KMS-11 (cell line): ENCODE data around the gene GAB2.

ENCODE experiments used
- H2AFZ ChIP-seq: fragments of 200-600 bp; sonication (generic); 2 replicates; pipeline ENCODE4 v1.6.1; 2016; ENCODE audit warnings: antibody characterized with exemption, mixed run types, low read depth
- H3K27ac ChIP-seq: fragments of 200-600 bp; sonication (generic); 2 replicates; pipeline ENCODE4 v1.6.1; 2016; ENCODE audit warnings: mild to moderate bottlenecking, mixed run types
- H3K27me3 ChIP-seq: fragments of 200-600 bp; sonication (generic); 2 replicates; pipeline ENCODE4 v1.6.1; 2017; ENCODE audit warnings: mild to moderate bottlenecking, low read depth, mixed run types, moderate library complexity; ENCODE audit not compliant: insufficient read depth
- H3K36me3 ChIP-seq: fragments of 200-600 bp; sonication (generic); 2 replicates; pipeline ENCODE4 v1.6.1; 2017; ENCODE audit warnings: mild to moderate bottlenecking, mixed run types; ENCODE audit not compliant: insufficient read depth
- H3K4me1 ChIP-seq: fragments of 200-600 bp; sonication (generic); 2 replicates; pipeline ENCODE4 v1.6.1; 2016; ENCODE audit warnings: mild to moderate bottlenecking, low read depth, mixed run types; ENCODE audit not compliant: poor library complexity, severe bottlenecking
- H3K4me2 ChIP-seq: fragments of 200-600 bp; sonication (generic); 2 replicates; pipeline ENCODE4 v1.7.0; 2016; ENCODE audit warnings: mild to moderate bottlenecking, mixed run types
- H3K4me3 ChIP-seq: fragments of 200-600 bp; sonication (generic); IDR thresholded peaks from 2 replicates; pipeline ENCODE4 v1.6.1; 2017; ENCODE audit warnings: low read depth, low read length, mixed read lengths; ENCODE audit not compliant: insufficient read depth
- H3K79me2 ChIP-seq: fragments of 200-600 bp; sonication (generic); 2 replicates; pipeline ENCODE4 v1.6.1; 2016; ENCODE audit warnings: low read depth, mixed run types; ENCODE audit not compliant: insufficient read depth
- H3K9ac ChIP-seq: fragments of 200-600 bp; sonication (generic); 2 replicates; pipeline ENCODE4 v1.6.1; 2016; ENCODE audit warnings: mild to moderate bottlenecking, mixed run types
- H4K20me1 ChIP-seq: fragments of 200-600 bp; sonication (generic); 2 replicates; pipeline ENCODE4 v1.6.1; 2016; ENCODE audit warnings: mild to moderate bottlenecking, mixed run types; ENCODE audit not compliant: insufficient read depth
- CTCF ChIP-seq: fragments of 200-600 bp; sonication (generic); conservative IDR thresholded peaks from 2 replicates; pipeline ENCODE4 v1.6.1; 2017; ENCODE audit warnings: low read depth, mild to moderate bottlenecking, antibody characterized with exemption, low read length, moderate library complexity, mixed read lengths

The GAB2 gene

DNA sequence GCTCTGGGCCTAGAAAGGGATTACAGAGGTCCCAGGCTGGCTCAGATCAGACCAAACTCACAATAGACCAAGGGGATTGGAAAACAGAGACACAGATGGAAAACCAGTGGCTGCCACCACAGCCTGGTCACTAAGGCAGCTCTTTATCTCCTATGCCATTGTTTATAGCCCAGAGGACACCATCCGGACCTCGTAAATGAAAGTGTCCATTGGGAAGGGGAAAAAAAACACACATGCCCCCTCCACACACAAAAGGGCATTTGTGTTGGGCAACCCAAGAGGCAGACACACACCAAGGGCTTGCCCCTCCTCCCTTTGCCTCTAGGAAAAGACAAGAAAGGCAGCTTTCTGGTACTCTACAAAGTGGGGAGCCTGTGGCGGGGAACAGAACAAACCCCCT, 85.9 kb downstream of the GAB2 start:
- Histone ChIP-seq H3K4me3 (no peak overlapping the region), H3K36me3 (no peaks in the 10 kb centered on the region), H3K27me3 (no peaks in the 10 kb centered on the region), H3K4me2 (peak overlapping the region; percentile 23), H3K9ac (no peak overlapping the region), H3K27ac (no peak overlapping the region), H4K20me1 (no peaks in the 10 kb centered on the region), H3K79me2 (no peaks in the 10 kb centered on the region), H3K4me1 (peaks cover 17% of the 10 kb centered on the region), H2AFZ (no peak overlapping the region)
- no peak for TF ChIP-seq CTCF

- no peak for TF ChIP-seq CTCF
- no peak overlapping the region for H2AFZ ChIP-seq
- H3K9ac ChIP-seq, result no peak overlapping the region
- H3K4me1 ChIP-seq, result peaks cover 25% of the 10 kb centered on the region
- no peaks in the 10 kb centered on the region for H3K36me3 ChIP-seq
- H3K4me2 ChIP-seq, result no peak overlapping the region
- no peaks in the 10 kb centered on the region for H3K27me3 ChIP-seq
- H3K79me2 ChIP-seq, result no peaks in the 10 kb centered on the region
- H3K27ac ChIP-seq, result no peak overlapping the region
- no peak overlapping the region for H3K4me3 ChIP-seq
- no peaks in the 10 kb centered on the region for H4K20me1 ChIP-seq
Observed at GRCh38 chr11:78330361-78330760, 87.3 kb downstream of the GAB2 start.

DNA sequence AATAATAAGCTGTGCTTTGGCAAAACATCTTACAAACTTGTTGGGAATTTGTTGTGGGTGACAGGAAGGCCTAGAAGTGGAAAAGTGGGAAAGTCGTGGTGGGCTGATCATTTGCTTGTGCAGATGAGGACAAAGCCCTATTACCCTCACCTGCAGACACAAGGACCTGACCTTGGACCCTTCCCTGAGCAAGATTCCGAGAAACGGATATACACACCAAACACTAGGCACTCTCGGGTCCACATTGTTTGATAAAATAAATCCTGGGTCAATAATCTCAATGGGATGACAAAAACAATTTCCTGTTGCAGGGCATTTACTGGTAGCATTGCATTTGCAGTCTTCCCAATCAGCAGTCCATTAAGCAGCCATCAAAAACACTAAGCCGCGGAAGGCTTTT, 89.7 kb downstream of the GAB2 start:
- no peak overlapping the region for H3K4me3 ChIP-seq
- H3K79me2 ChIP-seq, result no peaks in the 10 kb centered on the region
- no peak overlapping the region for H3K4me2 ChIP-seq
- no peak for TF ChIP-seq CTCF
- no peaks in the 10 kb centered on the region for H3K27me3 ChIP-seq
- no peaks in the 10 kb centered on the region for H3K36me3 ChIP-seq
- H3K27ac ChIP-seq, result no peak overlapping the region
- no peak overlapping the region for H2AFZ ChIP-seq
- peaks cover 36% of the 10 kb centered on the region for H3K4me1 ChIP-seq
- no peak overlapping the region for H3K9ac ChIP-seq
- H4K20me1 ChIP-seq, result no peaks in the 10 kb centered on the region

DNA sequence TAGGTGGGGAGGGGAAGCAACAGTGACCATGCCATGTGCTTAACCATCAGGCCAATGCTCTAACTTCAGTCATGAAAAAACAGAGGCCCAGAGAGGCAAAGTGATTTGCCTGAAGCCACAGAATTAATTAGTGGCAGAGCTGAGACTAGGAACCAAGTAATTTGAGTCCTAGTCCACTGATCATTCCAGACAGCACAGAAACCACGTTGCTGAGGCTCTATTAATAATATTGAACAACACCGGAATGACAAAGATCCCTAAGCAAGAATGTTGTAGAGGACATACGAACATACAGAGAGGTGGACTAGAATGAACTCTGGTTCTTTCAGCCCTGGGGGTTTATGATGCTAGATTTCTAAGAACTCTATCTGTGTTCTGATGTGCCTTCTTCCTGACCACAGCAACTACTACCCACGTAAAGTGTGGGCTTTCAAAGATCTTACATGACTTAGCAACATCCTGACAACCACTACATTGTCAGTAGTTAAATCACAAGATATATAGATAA, 92.3 kb downstream of the GAB2 start:
- Histone ChIP-seq H3K27me3 (no peaks in the 10 kb centered on the region), H3K4me3 (no peak overlapping the region), H3K4me1 (peaks cover 19% of the 10 kb centered on the region), H3K4me2 (peak overlapping the region; percentile 22), H3K9ac (no peak overlapping the region), H3K79me2 (no peaks in the 10 kb centered on the region), H3K27ac (0 out of 2 replicates have a peak overlapping the region, but pooled peaks have one; percentile 4), H2AFZ (no peak overlapping the region; the same call in 1 of the 2 replicates), H4K20me1 (no peaks in the 10 kb centered on the region), H3K36me3 (no peaks in the 10 kb centered on the region)
- TF ChIP-seq CTCF, result no peak
